HepG2 (cell line): Measurements from ENCODE around the gene KRI1. TPM values are rescaled to one million over a fixed set of nuclear protein-coding genes. Genes with fewer than 3 reads are reported as not detected.

Source experiments
- ATAC-seq: fragments of 200-7000 bp; cut with Tn5 transposase; 3 replicates; pipeline ENCODE4 v1.9.1; 2020; ENCODE audit warnings: mild to moderate bottlenecking, moderate library complexity
- BruUV-seq: library from RNA; stranded (reverse); fragments of 400-500 nt; replicated peaks from 2 replicates; lab custom pipeline; 2021; lab: Mats Ljungman, UMichigan
- CTCF ChIA-PET: fragments of 300-600 bp; formaldehyde crosslinking; extraction: SDS; loops from one replicate; lab custom pipeline; 2021; ENCODE audit warnings: low total read pairs, inconsistent platforms, low intra/inter-chr PET ratio; lab: Yijun Ruan, JAX
- POLR2A ChIA-PET: fragments of 350-600 bp; sonication (Branson Sonifier 250); formaldehyde crosslinking; loops from one replicate; lab custom pipeline; 2020; ENCODE audit warnings: antibody characterized with exemption, inconsistent platforms; lab: Yijun Ruan, JAX
- DNase-seq: peaks from one replicate; pipeline ENCODE4 v3.0.0-alpha.2; 2015; ENCODE audit warnings: low spot score
- FAIRE-seq: peaks from 3 replicates; lab custom pipeline; 2011; peaks lifted over from hg19 to GRCh38; lab: Jason Lieb, UNC
- H2AFZ ChIP-seq: one replicate; pipeline ENCODE4 v1.6.1; 2011; ENCODE audit warnings: low read length, inconsistent platforms
- H3K27ac ChIP-seq: fragments of 300-600 bp; 3 replicates; pipeline ENCODE4 v1.8.0; 2011; ENCODE audit warnings: mixed run types, mild to moderate bottlenecking, mixed read lengths, low read length, inconsistent platforms; ENCODE audit not compliant: insufficient read depth; ENCODE audit errors: extremely low read length
- H3K27me3 ChIP-seq, 2 experiments: fragments of 200-600 bp in 1 of 2; 2 replicates in 1 of 2; 3 replicates in 1 of 2; pipeline versions ENCODE4 v1.6.0 to v1.8.0; 2011; ENCODE audit warnings: low read length in 2 of 2, mild to moderate bottlenecking in 2 of 2, moderate library complexity in 2 of 2, inconsistent platforms in 1 of 2; ENCODE audit not compliant: insufficient read depth in 2 of 2, control insufficient read depth in 1 of 2
- H3K36me3 ChIP-seq, 2 experiments: fragments of 200-600 bp in 1 of 2; replicated peaks in 1 of 2; 2 replicates in 1 of 2; 3 replicates in 1 of 2; pipeline versions ENCODE4 v1.5.1 to v1.8.0; 2011; ENCODE audit warnings: low read length in 2 of 2, inconsistent platforms in 1 of 2; ENCODE audit not compliant: insufficient read depth in 2 of 2, control insufficient read depth in 1 of 2
- H3K4me1 ChIP-seq: 2 replicates; pipeline ENCODE4 v1.5.1; 2012; ENCODE audit warnings: low read length, inconsistent platforms; ENCODE audit not compliant: insufficient read depth
- H3K4me2 ChIP-seq: 2 replicates; pipeline ENCODE4 v1.6.0; 2011; ENCODE audit warnings: low read depth, low read length, inconsistent platforms
- H3K4me3 ChIP-seq, 3 experiments: fragments of 200-600 bp in 1 of 3; sonication (generic), shearing (Covaris generic) in 1 of 3; replicated peaks in 1 of 3; 2 replicates each; pipeline ENCODE4 v1.5.1; 2011 to 2016; ENCODE audit warnings: low read length in 3 of 3, inconsistent platforms in 2 of 3, low read depth in 2 of 3, mild to moderate bottlenecking in 2 of 3, control low read depth in 1 of 3, mixed read lengths in 1 of 3; ENCODE audit not compliant: insufficient read depth in 1 of 3
- H3K79me2 ChIP-seq: one replicate; pipeline ENCODE4 v1.6.1; 2011; ENCODE audit warnings: low read length, inconsistent platforms; ENCODE audit not compliant: insufficient read depth
- H3K9ac ChIP-seq: 2 replicates; pipeline ENCODE4 v1.6.0; 2011; ENCODE audit warnings: mild to moderate bottlenecking, low read depth, low read length, inconsistent platforms; ENCODE audit not compliant: insufficient read depth
- H3K9me3 ChIP-seq: 2 replicates; pipeline ENCODE4 v1.5.1; 2012; ENCODE audit warnings: mild to moderate bottlenecking, low read length
- H4K20me1 ChIP-seq: 2 replicates; pipeline ENCODE4 v1.6.0; 2011; ENCODE audit warnings: inconsistent platforms, mild to moderate bottlenecking, low read length, moderate library complexity; ENCODE audit not compliant: insufficient read depth
- CEBPB ChIP-seq: IDR thresholded peaks from 2 replicates; pipeline ENCODE4 v1.6.1; 2011; ENCODE audit warnings: low read depth, low read length, improper control_type of control experiment, borderline replicate concordance
- HMGXB4 ChIP-seq, 2 experiments: sonication (generic) in 1 of 2; formaldehyde crosslinking in 1 of 2; IDR thresholded peaks; 2 replicates each; pipeline versions ENCODE4 v1.4.0 to v1.6.1; 2018 to 2020; ENCODE audit warnings: missing genetic modification reagents in 2 of 2, borderline replicate concordance in 1 of 2, low read depth in 1 of 2, mild to moderate bottlenecking in 1 of 2, missing biosample characterization in 1 of 2
- KDM1A ChIP-seq: IDR thresholded peaks from 2 replicates; pipeline ENCODE4 v1.6.1; 2016; ENCODE audit warnings: missing compliant biosample characterization
- KLF13 ChIP-seq: sonication (generic); formaldehyde crosslinking; IDR thresholded peaks from 2 replicates; pipeline ENCODE4 v1.4.0; 2020; ENCODE audit warnings: mild to moderate bottlenecking, missing genetic modification reagents
- KLF6 ChIP-seq: IDR thresholded peaks from 2 replicates; pipeline ENCODE4 v1.8.0; 2016; ENCODE audit warnings: missing biosample characterization, missing genetic modification reagents
- LBX2 ChIP-seq: sonication (generic); formaldehyde crosslinking; IDR thresholded peaks from 2 replicates; pipeline ENCODE4 v1.5.0; 2020; ENCODE audit warnings: missing genetic modification reagents, mild to moderate bottlenecking, borderline replicate concordance
- PAF1 ChIP-seq: IDR thresholded peaks from 2 replicates; pipeline ENCODE4 v1.6.1; 2016; ENCODE audit warnings: missing genetic modification reagents, missing compliant biosample characterization
- SP4 ChIP-seq: sonication (generic); formaldehyde crosslinking; IDR thresholded peaks from 2 replicates; pipeline ENCODE4 v1.8.1; 2023; ENCODE audit warnings: mild to moderate bottlenecking, missing genetic modification reagents
- ZC3H4 ChIP-seq: sonication (generic); formaldehyde crosslinking; IDR thresholded peaks from 2 replicates; pipeline ENCODE4 v1.4.0; 2020; ENCODE audit warnings: missing genetic modification reagents, borderline replicate concordance
- ZNF20 ChIP-seq: sonication (generic); formaldehyde crosslinking; IDR thresholded peaks from 2 replicates; pipeline ENCODE4 v1.4.0; 2020; ENCODE audit warnings: mild to moderate bottlenecking, moderate library complexity, missing genetic modification reagents
- ZNF451 ChIP-seq: sonication (generic); formaldehyde crosslinking; IDR thresholded peaks from 2 replicates; pipeline ENCODE4 v1.5.0; 2020; ENCODE audit warnings: mild to moderate bottlenecking, missing genetic modification reagents
- ZNF547 ChIP-seq: sonication (generic); formaldehyde crosslinking; IDR thresholded peaks from 2 replicates; pipeline ENCODE4 v1.5.1; 2020; ENCODE audit warnings: mild to moderate bottlenecking, missing genetic modification reagents
- ZNF558 ChIP-seq: sonication (generic); formaldehyde crosslinking; IDR thresholded peaks from 2 replicates; pipeline ENCODE4 v1.9.0; 2022; ENCODE audit warnings: mild to moderate bottlenecking, missing genetic modification reagents, borderline replicate concordance
- ZNF607 ChIP-seq: sonication (generic); formaldehyde crosslinking; IDR thresholded peaks from 2 replicates; pipeline ENCODE4 v1.5.1; 2020; ENCODE audit warnings: missing genetic modification reagents, mild to moderate bottlenecking, borderline replicate concordance
- ZNF615 ChIP-seq: sonication (generic); formaldehyde crosslinking; IDR thresholded peaks from 2 replicates; pipeline ENCODE4 v1.5.0; 2020; ENCODE audit warnings: mild to moderate bottlenecking, missing genetic modification reagents, borderline replicate concordance
- ZNF691 ChIP-seq: sonication (generic); formaldehyde crosslinking; IDR thresholded peaks from 2 replicates; pipeline ENCODE4 v1.4.0; 2020; ENCODE audit warnings: missing genetic modification reagents, low read depth, mild to moderate bottlenecking, borderline replicate concordance
- ZNF75D ChIP-seq: sonication (generic); formaldehyde crosslinking; IDR thresholded peaks from 2 replicates; pipeline ENCODE4 v1.8.1; 2023; ENCODE audit warnings: missing genetic modification reagents, mild to moderate bottlenecking, borderline replicate concordance
- WGBS: methylation state at CpG from one replicate; pipeline ENCODE4 v1.1.6; 2017; ENCODE audit warnings: low lambda C conversion rate; 5-methylcytosine and 5-hydroxymethylcytosine counted together
- in situ Hi-C: cut with HindIII; loops from 2 replicates; pipeline ENCODE4 v1.10.0; 2017; ENCODE audit warnings: low pct_unique_long_range_greater_than_20kb; ENCODE audit not compliant: extremely low pct_ligation_motif_present
- intact Hi-C: fragments of 100-400 bp; cut with micrococcal nuclease; formaldehyde crosslinking; loops from one replicate; pipeline ENCODE4 v1.10.0; 2022; ENCODE audit not compliant: unreplicated experiment
- polyA plus RNA-seq, 8 experiments: library from polyadenylated mRNA; depleted of rRNA in 3 of 8; stranded (reverse) in 7 of 8; unstranded in 1 of 8; fragments of >200 nt; fragmentation: Illumina TruSeq in 4 of 8; extraction: Trizol in 4 of 8; gene quantifications; 2 replicates each; pipeline versions ENCODE4 v1.2.1 to v1.2.3, GENCODE V29; 2011 to 2016; ENCODE audit warnings: low read depth in 4 of 8, missing spikeins in 1 of 8, mixed read lengths in 1 of 8; ENCODE audit not compliant: insufficient read depth in 1 of 8
- total RNA-seq, 5 experiments: library from RNA; depleted of rRNA; stranded (reverse); fragments of >200 nt; fragmentation: Illumina TruSeq; extraction: Trizol; gene quantifications; 2 replicates each; pipeline ENCODE4 v1.2.3, GENCODE V29; 2016; ENCODE audit warnings: low read depth in 1 of 5

Gene KRI1
- total and polyA plus RNA-seq, 2 of the 13 experiments (the other 11 are each of a cell fraction or from before 2014, with no cell fraction given): 9.1 to 11.7 TPM

- Histone ChIP-seq H3K9me3 (no peaks in the 10 kb centered on the region), H3K4me2 (no peak overlapping the region), H3K36me3 (peaks cover 11 to 59% of the 10 kb centered on the region in 2 experiments; a peak in 4 of 5 replicates), H3K79me2 (no peaks in the 10 kb centered on the region), H3K27ac (no peak overlapping the region), H2AFZ (no peak overlapping the region), H3K4me1 (peaks cover 12% of the 10 kb centered on the region), H3K4me3 (no peak overlapping the region), H4K20me1 (no peaks in the 10 kb centered on the region), H3K27me3 (no peaks in the 10 kb centered on the region), H3K9ac (no peak overlapping the region)
- DNase-seq (no peak), ATAC-seq (no peak), FAIRE-seq (no peak)
- BruUV-seq: no TSS peak
- in situ Hi-C loops: no loop called here
- CTCF ChIA-PET: no interaction called here
- TF ChIP-seq ZC3H4 (CRISPR knock-in tag): no peak
- no peak for TF ChIP-seq ZNF451 (CRISPR knock-in tag)
- TF ChIP-seq ZNF547 (CRISPR knock-in tag): no peak
- no peak for TF ChIP-seq ZNF615 (CRISPR knock-in tag)
- TF ChIP-seq ZNF691 (CRISPR knock-in tag): no peak
- no peak for TF ChIP-seq KLF13 (CRISPR knock-in tag)
- TF ChIP-seq SP4 (CRISPR knock-in tag): no peak
- TF ChIP-seq ZNF75D (CRISPR knock-in tag): no peak
- TF ChIP-seq ZNF558 (CRISPR knock-in tag): no peak
- TF ChIP-seq HMGXB4 (CRISPR knock-in tag; IDR thresholded peaks at IDR 0.05; ENCODE audit: borderline replicate concordance in 1 of 2, low read depth in 1 of 2): no peak
- no peak for TF ChIP-seq PAF1
- TF ChIP-seq ZNF607: no peak
- no peak for TF ChIP-seq CEBPB
- no peak for TF ChIP-seq LBX2 (CRISPR knock-in tag)
- TF ChIP-seq ZNF20 (CRISPR knock-in tag): no peak
- TF ChIP-seq KLF6: no peak
- TF ChIP-seq KDM1A (CRISPR knock-in tag): no peak
- intact Hi-C loops: no loop called here
- WGBS: 98% methylated on average over 6 of the region's 7 CpGs
- POLR2A ChIA-PET: no interaction called here
Measured at GRCh38 chr19:10549733-10550132, 16.1 kb downstream of the KRI1 start.
